Stromal cell of bone marrow (primary cell): ENCODE data around the gene ZNF445.
A peak's percentile ranks its signal among the peaks of the same experiment; 100 is the strongest.
"Not testable (repeated sequence)": the region's sequence is repeated elsewhere in the genome, so short reads cannot be mapped to it uniquely, and the experiment has no call there.

Experiments used
- DNase-seq: peaks from one replicate; pipeline ENCODE4 v3.0.0-alpha.2; 2012; ENCODE audit warnings: low read depth

ZNF445 gene

DNA sequence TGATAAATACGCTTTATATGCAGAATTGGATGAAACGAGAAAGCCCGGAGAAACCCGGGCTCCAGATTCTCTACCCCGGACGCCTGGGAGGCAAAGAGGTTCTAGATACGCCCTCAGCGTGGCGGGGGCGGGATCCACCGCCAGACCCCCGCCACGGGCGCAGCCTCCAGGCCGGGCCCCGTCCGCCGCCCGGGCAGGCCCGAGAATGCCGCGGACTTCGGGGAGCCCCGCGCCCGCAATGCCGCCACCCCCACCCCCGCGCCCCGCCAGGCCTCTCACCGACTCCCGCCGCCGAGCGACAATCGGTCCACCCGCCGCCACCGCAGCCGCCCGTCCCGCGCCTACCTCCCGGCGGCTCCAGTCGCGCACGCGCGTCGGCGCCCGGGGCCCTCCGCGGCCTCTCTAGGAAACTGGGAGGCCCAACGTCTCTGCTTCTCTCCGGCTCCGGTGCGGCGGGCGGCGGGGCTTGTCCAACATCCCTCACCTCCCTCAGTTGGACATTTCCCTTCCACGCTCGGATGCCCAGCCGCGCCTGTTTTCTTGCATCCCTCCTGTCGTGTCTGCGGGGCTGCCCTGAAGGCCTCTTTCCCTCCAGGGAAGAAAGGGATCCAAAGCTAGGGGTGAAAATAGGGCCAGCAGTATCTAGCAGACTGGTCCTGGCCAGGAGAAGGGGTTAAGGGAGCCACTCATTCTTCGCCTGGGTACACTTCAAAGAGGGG lies at the start of gene ZNF445:
TSS of gene ZNF445 (minus strand) at position 359 of the 719 bp plus-strand sequence. CDS start 22,121 bp downstream, outside the sequence.
- peak; percentile 63 for DNase-seq

DNA sequence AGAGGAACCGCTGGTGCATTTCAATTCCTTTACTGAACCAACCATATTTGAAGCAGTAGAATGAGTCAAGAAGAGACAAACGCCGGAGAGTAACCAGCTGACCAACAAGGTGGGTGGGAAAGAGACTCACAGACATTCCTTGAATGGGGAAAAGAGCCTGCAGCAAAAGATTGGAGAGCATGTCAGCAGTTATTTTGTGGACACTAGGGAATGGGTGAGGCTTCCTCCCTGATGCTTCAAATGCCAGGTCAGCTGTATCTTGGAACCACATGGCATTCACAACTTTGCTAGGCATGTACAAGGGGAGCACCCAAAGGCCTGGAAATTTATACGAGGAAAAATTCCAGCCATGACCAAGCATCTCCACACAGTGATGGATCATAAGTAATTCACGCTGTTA lies 47.6 kb upstream of the ZNF445 start:
- DNase-seq: no peak

DNA sequence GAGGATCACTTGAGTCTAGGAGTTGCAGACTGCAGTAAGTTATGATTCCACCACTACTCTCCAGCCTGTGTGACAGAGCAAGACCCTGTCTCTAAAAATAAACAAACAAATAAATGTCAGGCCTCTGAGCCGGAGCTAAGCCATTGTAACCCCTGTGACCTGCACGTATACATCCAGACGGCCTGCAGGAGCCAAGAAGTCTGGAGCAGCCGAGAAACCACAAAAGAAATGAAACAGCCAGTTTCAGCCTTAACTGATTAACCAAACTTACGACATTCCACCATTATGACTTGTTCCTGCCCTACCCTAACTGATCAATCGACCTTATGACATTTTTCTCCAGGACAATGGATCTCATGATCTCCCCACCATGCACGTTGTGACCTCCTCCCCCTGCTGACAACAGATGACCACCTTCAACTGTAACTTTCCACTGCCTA lies 45.0 kb upstream of the ZNF445 start:
- no peak for DNase-seq

DNA sequence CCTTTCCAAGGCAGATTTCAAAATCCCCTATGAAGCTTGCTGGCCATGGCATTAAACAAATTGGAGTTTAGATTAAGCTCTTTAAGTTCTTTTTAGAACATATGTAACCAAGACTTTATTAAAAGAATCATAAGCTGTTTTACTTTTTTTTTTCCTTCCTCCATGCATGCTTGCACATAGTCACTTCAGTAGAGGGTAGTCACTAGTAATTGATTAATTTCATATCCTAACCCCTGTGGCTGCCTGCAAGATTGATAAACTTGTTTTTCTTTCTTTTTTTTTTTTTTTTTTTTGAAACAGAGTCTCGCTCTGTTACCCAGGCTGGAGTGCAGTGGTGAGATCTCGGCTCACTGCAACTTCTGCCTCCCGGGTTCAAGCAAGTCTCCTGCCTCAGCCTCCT lies 44.3 kb upstream of the ZNF445 start:
- no peak for DNase-seq

DNA sequence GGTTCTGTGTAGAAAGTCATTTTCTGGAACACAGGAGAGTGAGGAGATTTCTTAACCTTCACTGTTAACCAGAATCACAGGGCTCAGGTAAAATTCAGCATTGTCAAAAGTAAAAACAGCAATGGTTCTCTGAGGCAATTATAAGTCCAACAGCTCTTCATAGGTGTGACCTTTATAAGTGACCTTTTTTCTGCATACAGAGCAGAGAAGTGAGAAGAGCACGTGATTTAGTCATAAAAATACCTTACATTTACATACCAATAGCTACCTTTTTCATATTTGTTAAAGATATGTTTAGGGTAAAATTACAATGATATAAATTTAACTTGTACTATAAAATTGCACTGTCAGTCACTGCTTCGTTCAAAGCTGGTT lies 41.3 kb upstream of the ZNF445 start:
- no peak for DNase-seq

DNA sequence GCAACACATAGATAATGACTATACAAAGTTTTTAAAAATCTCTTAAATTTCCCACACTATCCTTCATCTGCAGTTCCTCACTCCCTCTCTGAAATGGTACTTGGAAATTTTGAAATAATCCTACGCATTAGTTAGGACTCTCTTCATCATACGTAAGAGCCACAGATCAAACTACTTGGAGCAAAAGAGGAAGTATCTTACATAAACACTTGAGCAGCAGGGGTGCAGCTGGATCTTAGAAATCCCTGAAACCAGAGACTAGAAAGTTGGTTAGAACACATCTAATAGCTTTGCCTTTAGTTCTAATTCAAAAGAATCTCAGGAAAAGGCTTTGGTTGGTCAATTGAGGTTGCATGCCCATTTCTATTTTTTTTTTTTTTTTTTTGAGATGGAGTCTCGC lies 38.8 kb upstream of the ZNF445 start:
- no peak for DNase-seq

DNA sequence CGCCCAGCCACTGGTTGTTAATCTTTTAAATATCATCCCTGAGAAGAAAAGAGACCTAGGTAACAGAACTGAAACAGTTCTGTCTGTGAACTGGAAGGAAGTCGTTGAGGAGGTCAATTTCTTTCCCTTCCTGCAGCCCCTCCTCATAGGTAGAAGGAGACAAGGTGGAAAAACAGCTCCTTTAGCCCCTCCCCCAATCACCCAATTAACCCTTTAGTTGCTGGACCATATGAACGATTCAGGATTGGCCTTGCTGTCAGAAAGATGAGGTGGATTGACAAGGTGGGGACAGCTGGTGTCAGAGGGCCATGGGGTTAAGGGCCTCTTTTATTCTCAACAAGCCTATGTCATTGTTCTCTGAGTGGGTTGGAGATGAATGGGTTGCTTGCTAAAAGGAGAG lies 36.0 kb upstream of the ZNF445 start:
- no peak for DNase-seq

DNA sequence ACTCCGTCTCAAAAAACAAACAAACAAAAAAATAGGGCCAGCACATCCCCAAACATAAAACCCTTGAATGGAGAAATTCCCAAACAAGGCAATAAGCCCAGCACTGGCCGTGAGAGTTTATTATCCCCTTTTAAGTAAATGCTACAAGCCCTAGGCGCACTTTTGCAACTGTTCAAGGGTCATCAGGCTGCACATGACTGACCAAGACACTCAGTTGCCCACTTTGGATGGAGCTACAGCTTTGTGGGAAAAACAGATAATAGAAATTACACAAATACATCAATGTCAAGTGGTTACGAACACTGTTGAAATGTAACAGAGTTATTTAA lies 33.7 kb upstream of the ZNF445 start:
- no peak for DNase-seq

DNA sequence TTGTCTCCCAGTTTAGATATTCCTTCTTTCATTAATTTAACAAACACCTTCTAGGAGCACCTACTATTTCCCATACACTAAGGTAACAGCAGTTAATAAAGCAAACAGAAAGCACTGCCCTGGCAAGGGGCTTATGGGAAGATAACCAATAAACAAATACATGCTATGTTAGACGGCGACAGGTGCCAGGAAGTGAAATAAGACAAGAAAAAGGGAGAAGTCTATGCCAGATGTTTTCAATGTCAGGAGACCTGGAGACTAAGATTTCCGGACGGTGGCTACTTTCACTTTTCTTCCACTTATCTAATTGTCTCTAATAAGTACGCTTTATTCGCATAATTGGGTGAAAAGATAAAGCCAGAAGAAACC lies 32.5 kb upstream of the ZNF445 start:
- DNase-seq: no peak

DNA sequence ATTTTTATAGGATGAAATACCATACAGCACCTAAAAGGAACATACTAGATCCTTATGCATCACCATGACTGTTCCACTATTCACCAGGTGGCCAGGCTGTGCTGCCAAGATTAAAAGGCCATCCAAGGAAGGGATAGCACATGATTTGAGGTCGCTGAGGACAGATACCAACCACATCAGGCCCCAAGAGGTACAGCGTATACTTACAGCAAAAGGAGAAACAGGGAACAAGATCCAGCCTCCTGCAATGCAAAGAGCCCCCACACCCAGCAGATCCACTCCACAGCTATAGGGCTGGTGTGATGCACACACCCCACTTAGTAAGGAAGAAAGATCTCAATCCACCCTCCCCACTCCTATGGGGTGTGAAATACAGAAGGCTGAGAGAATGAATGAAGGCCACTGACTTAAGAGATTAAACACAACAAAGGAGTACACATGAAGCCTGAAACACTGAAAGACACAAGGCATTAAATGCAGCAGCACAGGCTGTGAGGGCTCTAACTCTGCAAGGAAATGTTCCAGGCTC lies 32.0 kb upstream of the ZNF445 start:
- DNase-seq: no peak

DNA sequence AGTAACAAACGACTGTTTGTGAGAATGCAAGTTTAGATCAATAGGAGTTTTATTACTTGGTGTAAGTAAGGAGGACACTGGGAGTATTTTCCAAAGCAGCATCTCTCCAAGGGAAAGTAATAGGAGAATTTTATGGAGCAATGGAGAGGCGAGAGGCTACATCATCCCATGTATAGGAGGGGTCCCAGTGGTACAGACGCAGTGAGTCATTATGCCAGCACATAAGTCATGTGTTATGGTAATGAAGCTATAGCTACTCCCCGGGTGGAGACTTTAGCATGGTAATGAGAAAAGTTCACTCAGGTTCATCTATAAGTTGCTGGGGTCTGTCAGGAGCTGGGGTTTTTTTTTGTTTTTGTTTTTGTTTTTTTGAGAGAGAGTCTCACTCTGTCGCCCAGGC lies 29.5 kb upstream of the ZNF445 start:
- no peak for DNase-seq

DNA sequence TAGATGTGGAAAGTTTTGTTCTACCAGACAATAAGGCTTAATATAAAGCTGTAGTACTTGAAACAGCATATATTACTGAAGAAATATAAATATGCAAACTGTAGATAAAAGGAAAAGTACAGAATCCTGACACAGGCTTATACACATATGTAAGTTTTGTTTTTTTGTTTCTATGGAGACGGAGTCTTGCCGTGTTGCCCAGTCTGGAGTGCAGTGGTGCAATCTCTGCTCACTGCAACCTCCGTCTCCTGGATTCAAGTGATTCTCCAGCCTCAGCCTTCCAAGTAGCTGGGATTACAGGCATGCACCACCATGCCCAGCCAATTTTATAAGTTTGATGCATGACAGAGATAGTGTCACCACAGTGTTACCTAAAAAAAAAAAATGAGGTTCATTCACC lies 29.1 kb upstream of the ZNF445 start:
- DNase-seq: no peak

DNA sequence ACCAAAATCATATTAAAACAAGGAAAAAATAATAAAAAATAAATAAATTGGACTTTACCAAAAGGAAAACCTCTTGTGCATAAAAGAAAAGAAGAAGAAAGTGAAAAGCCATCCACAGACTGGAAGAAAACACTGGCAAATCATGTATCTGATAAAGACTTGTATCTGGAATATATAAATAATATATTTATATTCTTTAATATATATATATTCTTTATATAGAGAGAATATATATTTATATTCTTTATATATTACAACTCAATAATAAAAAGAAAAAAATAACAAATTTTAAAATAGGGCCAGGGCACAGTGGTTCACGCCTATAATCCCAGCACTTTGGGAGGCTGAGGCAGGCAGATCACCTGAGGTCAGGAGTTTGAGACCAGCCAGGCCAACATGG lies 27.1 kb upstream of the ZNF445 start:
- DNase-seq: no peak

DNA sequence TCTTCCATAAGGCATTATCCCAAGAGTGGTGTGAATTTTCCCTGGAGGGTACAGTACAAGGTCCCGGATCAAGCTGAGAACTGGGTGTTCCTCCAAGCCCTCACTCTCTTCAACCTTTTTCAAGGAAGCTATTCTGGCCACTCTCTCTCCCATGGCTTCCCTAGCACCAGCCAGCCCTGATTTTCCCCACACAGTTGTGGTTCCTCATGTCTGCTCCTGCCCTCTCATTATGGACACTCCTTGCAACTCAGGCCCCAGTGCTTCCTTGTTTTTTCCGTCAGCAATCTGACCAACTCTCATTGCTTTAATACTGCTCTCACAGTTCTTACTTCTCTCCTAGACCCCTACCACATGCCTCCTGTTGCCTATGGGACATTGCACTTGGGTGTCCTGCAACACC lies 25.7 kb upstream of the ZNF445 start:
- DNase-seq: not testable (repeated sequence)

DNA sequence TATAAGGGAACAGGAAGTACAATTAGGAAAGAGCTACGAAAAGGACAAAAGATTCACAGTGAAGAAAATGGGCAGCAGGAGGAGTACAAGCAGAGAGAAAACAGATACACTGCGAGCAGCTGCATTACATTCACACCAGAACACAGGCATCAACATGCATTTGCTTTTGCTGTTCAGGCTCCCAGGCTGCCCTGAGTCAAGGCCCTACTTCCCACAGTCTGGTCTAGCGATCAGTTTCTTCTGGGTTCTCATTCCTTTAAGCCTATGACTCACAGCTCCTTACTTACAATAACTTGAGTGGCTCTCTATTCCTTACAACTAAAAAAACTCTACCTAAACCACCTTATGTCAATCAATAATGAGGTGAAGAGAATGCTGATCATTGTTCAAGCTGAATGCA lies 24.5 kb upstream of the ZNF445 start:
- DNase-seq: no peak

DNA sequence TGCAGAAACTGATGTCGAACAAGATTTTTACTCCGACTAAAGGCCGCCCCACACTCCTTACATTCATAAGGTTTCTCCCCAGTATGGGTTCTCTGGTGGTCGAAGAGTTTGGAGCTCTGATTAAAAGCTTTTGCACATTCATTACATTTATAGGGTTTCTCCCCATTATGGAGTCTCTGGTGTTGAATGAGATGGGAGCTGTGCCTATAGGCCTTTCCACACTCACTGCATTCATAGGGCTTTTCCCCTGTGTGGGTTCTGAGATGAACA lies 22.4 kb upstream of the ZNF445 start:
- not testable (repeated sequence) for DNase-seq

DNA sequence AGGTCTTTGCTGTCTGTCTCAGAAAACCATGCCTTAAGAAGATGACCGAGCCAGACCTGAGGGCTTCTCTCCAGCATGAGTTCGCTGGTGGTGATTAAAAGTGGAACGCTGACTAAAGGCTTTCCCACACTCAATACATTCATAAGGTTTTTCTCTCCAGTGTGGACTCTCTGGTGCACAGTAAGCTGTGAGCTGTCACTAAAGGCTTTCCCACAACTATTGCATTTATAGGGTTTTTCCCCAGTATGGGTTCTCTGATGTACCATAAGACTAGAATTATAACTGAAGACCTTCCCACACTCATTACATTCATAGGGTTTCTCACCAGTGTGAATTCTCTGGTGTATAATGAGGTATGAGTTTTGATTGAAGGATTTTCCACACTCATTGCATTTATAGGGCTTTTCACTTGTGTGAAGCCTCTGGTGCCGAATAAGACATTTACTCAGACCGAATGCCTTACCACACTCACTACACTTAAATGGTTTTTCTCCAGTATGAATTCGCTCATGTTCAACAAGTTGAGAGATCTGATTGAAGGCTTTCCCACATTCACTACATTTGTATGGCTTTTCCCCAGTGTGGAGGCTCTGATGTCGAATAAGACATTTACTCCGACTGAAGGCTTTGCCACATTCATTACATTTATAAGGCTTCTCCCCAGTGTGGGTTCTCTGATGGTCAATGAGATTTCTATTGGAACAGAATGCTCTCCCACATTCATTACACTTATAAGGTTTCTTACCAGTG lies 21.9 kb upstream of the ZNF445 start:
- no peak for DNase-seq

DNA sequence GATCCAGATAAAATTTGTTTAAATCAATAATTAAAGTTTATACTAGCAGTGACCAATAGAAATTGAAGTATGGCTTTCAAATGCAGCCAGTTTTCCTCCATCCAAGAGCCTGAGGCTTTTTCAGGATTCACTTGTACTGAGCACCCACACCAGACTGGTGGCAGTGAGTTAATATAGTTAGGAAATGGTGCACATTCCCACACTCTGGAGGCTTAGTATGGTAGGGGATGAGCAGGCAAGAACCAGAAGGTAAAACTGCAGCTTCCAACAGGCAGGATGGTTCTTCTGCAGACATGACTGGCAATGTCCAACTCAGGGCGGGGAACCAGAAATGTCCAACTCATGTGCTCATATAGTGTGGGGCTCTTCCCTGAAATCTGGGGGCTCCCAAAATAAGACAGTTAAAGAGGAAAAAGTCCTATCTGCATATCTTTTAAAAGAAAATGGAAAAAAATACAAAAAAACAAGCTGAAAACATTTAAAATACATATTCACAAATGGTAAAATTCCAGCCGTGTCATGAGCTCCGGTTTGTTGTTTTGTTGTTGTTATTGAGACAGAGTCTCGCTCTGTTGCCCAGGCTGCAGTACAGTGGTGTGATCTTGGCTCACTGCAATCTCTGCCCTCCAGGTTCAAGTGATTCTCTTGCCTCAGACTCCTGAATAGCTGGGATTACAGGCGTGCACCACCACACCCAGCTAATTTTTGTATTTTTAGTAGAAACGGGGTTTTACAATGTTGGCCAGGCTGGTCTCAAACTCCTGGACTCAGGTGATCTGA lies 18.4 kb upstream of the ZNF445 start:
- DNase-seq: no peak

DNA sequence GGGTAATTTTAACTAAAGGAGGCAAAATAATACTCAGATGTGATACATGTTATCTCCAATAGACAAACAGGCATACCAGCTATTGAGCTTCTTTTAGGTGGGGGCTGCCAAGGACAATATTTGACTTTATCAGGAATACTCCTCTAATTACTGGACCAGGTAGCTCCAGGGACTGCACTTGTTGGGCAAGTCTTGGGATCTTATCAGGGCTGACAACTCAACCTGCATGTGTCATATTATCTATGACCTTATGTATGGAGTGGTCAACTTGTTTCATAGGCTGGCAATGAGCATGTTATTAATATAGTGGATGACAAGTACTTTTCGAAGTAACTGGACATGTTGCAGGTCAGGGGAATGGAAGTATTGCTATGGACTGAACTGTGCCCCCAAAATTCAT lies 15.0 kb upstream of the ZNF445 start:
- no peak for DNase-seq

DNA sequence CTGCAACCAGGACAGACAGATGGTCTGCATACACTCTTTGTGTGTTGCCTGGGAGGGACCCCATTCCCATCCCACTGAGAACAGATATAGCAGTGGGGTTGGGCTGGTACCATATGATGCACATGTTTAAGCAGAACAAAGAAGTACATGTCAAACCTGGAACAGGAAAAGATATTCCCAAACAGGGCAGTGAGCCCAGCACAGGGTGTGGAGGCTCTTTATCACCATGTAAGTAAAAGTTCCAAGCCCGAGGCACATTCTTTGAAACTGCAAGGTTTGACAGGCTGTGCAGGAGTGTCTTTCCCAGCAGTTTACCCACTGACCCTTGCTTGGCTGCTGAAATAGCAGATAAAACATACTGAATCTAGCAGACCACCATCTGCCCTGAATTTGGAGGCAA lies 5.3 kb upstream of the ZNF445 start:
- no peak for DNase-seq

DNA sequence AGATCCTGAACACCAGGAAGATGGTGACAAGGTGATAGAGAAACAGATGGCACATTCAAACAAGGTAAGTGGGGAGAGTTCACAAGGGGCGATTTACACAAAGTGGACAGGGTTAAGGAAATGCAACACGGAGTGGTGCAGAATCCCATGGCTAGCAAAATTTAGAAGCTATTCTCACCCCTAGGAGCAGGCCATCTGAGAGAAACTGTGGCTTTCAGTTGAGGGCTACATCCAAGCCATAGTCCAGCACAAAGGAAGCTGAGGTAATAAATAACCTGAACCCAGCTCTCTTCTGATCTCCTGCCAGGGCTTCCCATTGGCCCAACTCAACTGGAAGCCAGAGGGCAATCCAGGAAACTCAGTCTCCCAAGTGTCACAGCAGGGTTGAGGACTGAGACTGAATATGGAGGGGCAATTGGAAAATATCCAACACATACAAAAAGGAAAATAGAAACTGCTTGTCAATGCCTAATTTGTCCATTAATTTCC lies 1.2 kb upstream of the ZNF445 start:
- DNase-seq: no peak

DNA sequence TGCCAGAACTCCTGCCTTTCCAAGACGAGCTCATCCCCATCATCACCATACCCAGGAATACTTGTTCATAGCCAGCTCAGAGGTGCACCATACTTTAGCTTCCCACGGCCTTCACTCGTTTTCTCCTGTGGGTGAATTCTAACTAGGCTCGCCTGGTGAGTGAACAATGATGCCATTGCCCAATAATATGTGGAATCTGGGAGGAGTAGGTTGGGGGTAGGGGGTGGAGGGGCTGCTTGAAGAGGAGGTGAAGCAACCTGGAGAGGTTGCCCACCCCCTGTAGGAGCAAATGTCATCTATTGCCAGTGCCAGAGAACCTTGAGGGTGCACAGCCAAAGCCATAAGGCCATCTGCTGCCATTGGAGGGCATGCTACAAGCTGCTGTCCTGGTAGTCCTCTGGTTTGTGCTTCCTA lies 592 bp upstream of the ZNF445 start:
- DNase-seq: no peak

DNA sequence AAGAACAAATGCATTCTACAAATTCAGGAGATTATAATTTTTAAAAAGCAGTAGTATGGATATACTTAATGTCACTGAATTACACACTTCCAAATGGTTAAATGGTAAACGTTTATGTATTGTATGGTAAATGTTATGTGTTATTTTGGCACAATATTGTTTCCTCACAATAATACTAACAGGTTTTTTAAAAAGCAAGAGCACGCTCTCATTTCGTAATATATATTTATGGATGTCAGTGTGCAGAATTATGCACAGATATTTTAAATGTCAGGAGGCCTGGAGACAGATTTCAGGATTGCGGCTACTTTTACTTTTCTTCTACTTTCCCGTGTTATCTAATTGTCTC lies 533 bp downstream of the ZNF445 start:
- no peak for DNase-seq
